Glutamatergic neuron (in vitro differentiated cells): ENCODE results near the gene IGFN1. TPM values are rescaled to one million over a fixed set of nuclear protein-coding genes. Genes with fewer than 3 reads are reported as not detected.

Experiments
- DNase-seq: peaks from one replicate; pipeline ENCODE4 v3.0.0; 2022
- H3K27ac Mint-ChIP-seq: one replicate; pipeline ENCODE4 v1.8.0; 2020; ENCODE audit warnings: mild to moderate bottlenecking, mixed read lengths, inconsistent platforms; ENCODE audit not compliant: unreplicated experiment
- H3K27me3 Mint-ChIP-seq: one replicate; pipeline ENCODE4 v1.8.0; 2020; ENCODE audit warnings: mild to moderate bottlenecking, moderate library complexity, mixed read lengths, inconsistent platforms; ENCODE audit not compliant: unreplicated experiment
- H3K36me3 Mint-ChIP-seq: one replicate; pipeline ENCODE4 v1.8.0; 2020; ENCODE audit warnings: mild to moderate bottlenecking, mixed read lengths, inconsistent platforms; ENCODE audit not compliant: unreplicated experiment
- H3K4me1 Mint-ChIP-seq: one replicate; pipeline ENCODE4 v1.8.0; 2020; ENCODE audit warnings: mild to moderate bottlenecking, low read depth, mixed read lengths, inconsistent platforms; ENCODE audit not compliant: unreplicated experiment
- H3K4me3 Mint-ChIP-seq: one replicate; pipeline ENCODE4 v1.8.0; 2020; ENCODE audit warnings: mild to moderate bottlenecking, mixed read lengths, inconsistent platforms; ENCODE audit not compliant: unreplicated experiment
- H3K9me3 Mint-ChIP-seq: one replicate; pipeline ENCODE4 v1.8.0; 2020; ENCODE audit warnings: mild to moderate bottlenecking, moderate library complexity, mixed read lengths, inconsistent platforms; ENCODE audit not compliant: unreplicated experiment
- total RNA-seq: library from RNA; stranded (reverse); fragmentation: NEBNext Ultra II Directional; extraction: Animal tissue kit (Norgen Biotek cat#: 25700); gene quantifications from one replicate; pipeline ENCODE4 v1.2.1, GENCODE V29; 2021; ENCODE audit not compliant: unreplicated experiment
- TF ChIP-seq, protein P1 (sequence below): fragments of 200-600 bp; sonication (generic); IDR thresholded peaks from one replicate; pipeline ENCODE4 v1.5.0; 2021; ENCODE audit not compliant: partially characterized antibody, unreplicated experiment

IGFN1 gene
- total RNA-seq, 1 donor from 2014 or later, result 1.9 TPM

DNA sequence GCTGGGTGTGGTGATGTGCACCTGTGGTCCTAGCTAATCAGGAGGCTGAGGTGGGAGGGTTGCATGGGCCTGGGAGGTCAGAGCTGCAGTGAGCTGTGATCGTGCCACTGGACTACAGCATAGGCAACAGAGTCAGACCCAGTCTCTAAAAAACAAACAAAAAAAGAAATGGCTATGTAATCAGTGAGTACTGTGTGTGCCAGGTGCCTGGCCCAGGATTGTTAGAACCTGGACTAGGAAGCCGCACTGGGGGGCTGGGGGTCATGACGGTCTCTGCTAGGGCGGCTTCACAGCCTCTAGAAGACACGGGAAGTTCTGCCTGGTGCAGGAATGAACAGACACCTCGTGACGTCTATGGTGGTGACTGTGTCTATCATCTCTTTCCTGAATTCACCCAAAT lies 44.8 kb upstream of the IGFN1 start:
- TF ChIP-seq, protein P1, sequence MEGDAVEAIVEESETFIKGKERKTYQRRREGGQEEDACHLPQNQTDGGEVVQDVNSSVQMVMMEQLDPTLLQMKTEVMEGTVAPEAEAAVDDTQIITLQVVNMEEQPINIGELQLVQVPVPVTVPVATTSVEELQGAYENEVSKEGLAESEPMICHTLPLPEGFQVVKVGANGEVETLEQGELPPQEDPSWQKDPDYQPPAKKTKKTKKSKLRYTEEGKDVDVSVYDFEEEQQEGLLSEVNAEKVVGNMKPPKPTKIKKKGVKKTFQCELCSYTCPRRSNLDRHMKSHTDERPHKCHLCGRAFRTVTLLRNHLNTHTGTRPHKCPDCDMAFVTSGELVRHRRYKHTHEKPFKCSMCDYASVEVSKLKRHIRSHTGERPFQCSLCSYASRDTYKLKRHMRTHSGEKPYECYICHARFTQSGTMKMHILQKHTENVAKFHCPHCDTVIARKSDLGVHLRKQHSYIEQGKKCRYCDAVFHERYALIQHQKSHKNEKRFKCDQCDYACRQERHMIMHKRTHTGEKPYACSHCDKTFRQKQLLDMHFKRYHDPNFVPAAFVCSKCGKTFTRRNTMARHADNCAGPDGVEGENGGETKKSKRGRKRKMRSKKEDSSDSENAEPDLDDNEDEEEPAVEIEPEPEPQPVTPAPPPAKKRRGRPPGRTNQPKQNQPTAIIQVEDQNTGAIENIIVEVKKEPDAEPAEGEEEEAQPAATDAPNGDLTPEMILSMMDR, result no peak
- peaks cover 2% of the 10 kb centered on the region for H3K9me3 Mint-ChIP-seq
- peaks cover 1% of the 10 kb centered on the region for H3K36me3 Mint-ChIP-seq
- no peak overlapping the region for H3K27ac Mint-ChIP-seq
- H3K4me1 Mint-ChIP-seq, result peaks cover 12% of the 10 kb centered on the region
- no peak for DNase-seq
- peaks cover 4% of the 10 kb centered on the region for H3K27me3 Mint-ChIP-seq
- no peak overlapping the region for H3K4me3 Mint-ChIP-seq

DNA sequence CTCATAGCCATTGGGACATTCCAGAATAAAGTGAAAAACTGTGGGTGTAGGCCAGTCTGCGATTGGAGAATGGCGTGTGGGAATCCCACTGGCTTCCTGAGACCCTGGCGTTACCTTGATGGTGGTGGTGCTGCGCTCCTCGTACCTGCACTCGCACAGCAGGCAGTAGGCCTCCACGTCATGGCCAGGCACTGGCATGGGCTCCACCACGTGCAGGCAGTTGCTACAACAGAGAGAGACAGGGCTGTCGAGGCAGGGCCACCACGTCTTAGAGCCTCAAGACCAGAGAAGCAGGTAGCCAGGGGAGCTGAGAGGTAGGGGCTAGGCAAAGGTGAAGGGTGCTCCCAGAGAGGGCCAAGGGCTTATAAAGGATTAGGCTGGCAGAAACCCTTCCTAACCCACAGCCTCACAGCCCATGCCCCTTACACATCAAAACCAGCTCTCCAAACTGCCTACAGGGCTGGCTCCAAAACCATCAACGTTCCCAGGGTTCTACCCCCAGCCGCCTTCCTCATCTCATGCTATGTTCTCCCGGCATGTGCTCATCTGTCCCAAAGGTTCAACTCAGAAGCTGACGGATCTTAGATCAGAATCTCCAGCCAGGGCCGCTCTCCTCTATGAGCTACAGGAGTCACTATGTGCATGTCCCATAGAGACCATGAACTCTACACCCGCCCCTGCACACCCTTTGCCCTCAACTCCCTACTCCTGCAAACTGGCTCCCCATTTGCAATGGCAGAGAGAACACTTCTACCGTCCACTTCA lies 43.8 kb upstream of the IGFN1 start:
- H3K36me3 Mint-ChIP-seq, result peaks cover 5% of the 10 kb centered on the region
- peaks cover 2% of the 10 kb centered on the region for H3K9me3 Mint-ChIP-seq
- TF ChIP-seq, protein P1, result no peak
- peaks cover 14% of the 10 kb centered on the region for H3K4me1 Mint-ChIP-seq
- no peak overlapping the region for H3K4me3 Mint-ChIP-seq
- DNase-seq, result no peak
- peaks cover 4% of the 10 kb centered on the region for H3K27me3 Mint-ChIP-seq
- no peak overlapping the region for H3K27ac Mint-ChIP-seq

GRCh38 chr1:201147396-201148015 lies 43.1 kb upstream of the IGFN1 start:
- no peak overlapping the region for H3K4me3 Mint-ChIP-seq
- H3K36me3 Mint-ChIP-seq, result peaks cover 5% of the 10 kb centered on the region
- H3K27ac Mint-ChIP-seq, result no peak overlapping the region

DNA sequence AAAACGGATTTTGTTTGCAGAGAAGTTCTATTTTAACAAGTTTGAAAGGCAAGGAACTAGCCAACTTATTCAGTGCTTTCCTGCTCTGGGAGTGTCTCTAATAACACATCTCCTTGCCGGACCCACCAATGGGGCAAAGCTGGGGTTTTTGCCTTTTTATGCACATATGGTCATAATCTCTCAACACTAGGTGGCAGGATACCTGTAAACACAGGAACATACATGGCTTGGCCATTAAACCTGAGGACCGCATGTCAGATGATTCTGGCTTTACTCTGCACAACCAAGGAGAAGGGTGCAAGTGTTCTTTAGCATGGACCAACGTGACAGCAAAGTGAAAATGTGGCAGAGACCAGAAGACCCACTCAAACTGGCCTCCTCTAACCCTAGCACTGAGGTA lies 41.2 kb upstream of the IGFN1 start:
- Mint-ChIP-seq H3K27ac (no peak overlapping the region), H3K9me3 (peaks cover 1% of the 10 kb centered on the region), H3K4me3 (no peak overlapping the region), H3K36me3 (peaks cover 5% of the 10 kb centered on the region), H3K4me1 (peaks cover 12% of the 10 kb centered on the region), H3K27me3 (peaks cover 9% of the 10 kb centered on the region)
- DNase-seq, result no peak
- TF ChIP-seq, protein P1, result no peak

More at GRCh38 chr1:201147396-201148015, 43.1 kb upstream of the IGFN1 start:
- TF ChIP-seq, protein P1, result no peak
- Mint-ChIP-seq H3K9me3 (peaks cover 3% of the 10 kb centered on the region), H3K27me3 (peaks cover 4% of the 10 kb centered on the region), H3K4me1 (peaks cover 14% of the 10 kb centered on the region)
- DNase-seq, result no peak
